ENCODE data around the gene HRCT1. TPM values are rescaled to one million over a fixed set of nuclear protein-coding genes. Genes with fewer than 3 reads are reported as not detected.

HRCT1 gene
- 2.4 and 2.6 TPM in 2 replicates for total RNA-seq

DNA sequence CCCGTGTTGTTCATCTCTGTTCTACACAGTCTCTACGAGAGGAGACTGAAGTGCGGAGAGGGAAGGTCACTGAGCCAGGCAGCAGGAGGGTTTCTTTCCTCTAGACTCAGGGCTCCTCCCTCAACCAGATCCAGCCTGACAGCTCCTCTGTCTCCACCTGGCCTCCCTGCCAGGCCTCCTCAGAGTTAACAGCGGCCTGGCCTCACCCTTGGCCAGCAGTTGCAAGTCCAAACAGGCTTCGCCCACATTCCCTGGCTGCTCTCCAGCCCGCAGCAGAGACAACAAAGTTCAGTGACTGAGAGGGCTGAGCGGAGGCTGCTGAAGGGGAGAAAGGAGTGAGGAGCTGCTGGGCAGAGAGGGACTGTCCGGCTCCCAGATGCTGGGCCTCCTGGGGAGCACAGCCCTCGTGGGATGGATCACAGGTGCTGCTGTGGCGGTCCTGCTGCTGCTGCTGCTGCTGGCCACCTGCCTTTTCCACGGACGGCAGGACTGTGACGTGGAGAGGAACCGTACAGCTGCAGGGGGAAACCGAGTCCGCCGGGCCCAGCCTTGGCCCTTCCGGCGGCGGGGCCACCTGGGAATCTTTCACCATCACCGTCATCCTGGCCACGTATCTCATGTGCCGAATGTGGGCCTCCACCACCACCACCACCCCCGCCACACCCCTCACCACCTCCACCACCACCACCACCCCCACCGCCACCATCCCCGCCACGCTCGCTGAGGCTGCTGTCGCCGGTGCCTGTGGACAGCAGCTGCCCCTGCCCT, at the start of gene HRCT1:
TSS of gene HRCT1 (plus strand) at position 291 of the 768 bp plus-strand sequence. CDS start at position 377, 86 bp downstream.

DNA sequence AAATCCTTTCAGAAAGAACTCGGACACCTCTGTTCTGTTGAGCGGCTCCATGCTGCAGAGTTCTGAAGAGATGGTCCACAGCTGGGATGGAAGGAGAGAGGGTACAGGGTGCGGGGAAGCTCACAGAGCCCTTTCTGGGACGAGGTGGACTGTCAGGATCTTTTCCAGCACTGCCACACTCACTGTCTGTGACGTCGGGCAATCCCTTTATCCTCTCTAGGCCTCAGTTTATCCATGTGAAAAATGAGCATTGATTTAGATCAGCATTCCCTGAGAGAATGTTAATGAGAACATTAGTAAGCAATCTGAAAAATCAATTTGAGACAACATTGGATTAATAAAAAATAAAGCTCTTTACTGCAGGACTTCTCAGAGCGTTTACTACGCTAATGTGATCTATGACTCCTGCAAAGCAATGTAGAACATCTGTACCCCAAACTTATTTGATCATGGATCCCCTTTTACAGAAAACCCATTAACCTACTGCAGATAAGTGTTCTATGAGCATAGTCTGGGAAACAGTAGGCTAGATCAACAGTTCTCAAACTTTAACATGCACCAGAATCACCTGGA, 35.6 kb upstream of the HRCT1 start, which contains the start of gene OR13J1:
TSS of gene OR13J1 (minus strand) at position 51 of the 573 bp plus-strand sequence. CDS start at position 51, 0 bp downstream.

DNA sequence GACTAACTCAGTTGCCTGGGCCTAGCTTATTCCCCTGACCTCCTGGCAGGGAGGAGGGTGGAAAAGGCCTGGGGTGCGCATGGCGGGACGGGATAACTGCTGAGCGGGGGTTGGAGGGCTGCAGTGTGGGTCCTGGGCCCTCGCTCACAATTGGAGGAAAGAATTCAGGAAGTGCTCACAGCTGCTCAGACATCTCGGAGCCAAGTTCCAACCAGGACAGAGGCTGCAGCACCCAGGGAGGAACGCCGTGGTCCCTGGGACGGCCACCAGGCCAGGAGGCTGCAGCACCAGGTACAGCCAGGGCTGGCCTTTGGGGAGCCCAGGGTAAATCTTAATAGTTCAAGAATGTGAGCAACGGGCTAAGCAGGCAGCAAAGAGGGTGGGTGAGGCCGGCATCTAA, 3.3 kb downstream of the HRCT1 start, which contains the start of gene SPAAR:
TSS of gene SPAAR (plus strand) at position 217 of the 400 bp plus-strand sequence. CDS start 974 bp downstream, outside the sequence.

Other genes with a start within 250 kb of the HRCT1 start
- gene RMRP, start 248.2 kb upstream of the HRCT1 start, total RNA-seq = 5,423 and 6,533 TPM in 2 replicates
- 17.2 and 26.8 TPM in 2 replicates for gene CCDC107, start 247.9 kb upstream of the HRCT1 start, total RNA-seq
- gene ARHGEF39, start 241.0 kb upstream of the HRCT1 start, total RNA-seq = 0.19 and 0.34 TPM in 2 replicates
- gene CA9, start 232.3 kb upstream of the HRCT1 start, total RNA-seq = 3.5 and 3.9 TPM in 2 replicates
- gene TPM2, start 216.3 kb upstream of the HRCT1 start, total RNA-seq = 721 and 812 TPM in 2 replicates
- gene TLN1, start 174.0 kb upstream of the HRCT1 start, total RNA-seq = 242 and 279 TPM in 2 replicates
- 51.6 and 54.9 TPM in 2 replicates for gene CREB3, start 173.5 kb upstream of the HRCT1 start, total RNA-seq
- 13.3 and 17.5 TPM in 2 replicates for gene GBA2, start 157.0 kb upstream of the HRCT1 start, total RNA-seq
- gene RGP1, start 156.9 kb upstream of the HRCT1 start, total RNA-seq = 13.4 and 16.3 TPM in 2 replicates
- gene MSMP, start 151.9 kb upstream of the HRCT1 start, total RNA-seq = not detected in 2 replicates
- 31.5 and 39.7 TPM in 2 replicates for gene NPR2, start 114.6 kb upstream of the HRCT1 start, total RNA-seq
- 1.4 TPM in 1 of 2 replicates, not detected in the other for gene SPAG8, start 93.9 kb upstream of the HRCT1 start, total RNA-seq
- 13.8 and 25.5 TPM in 2 replicates for gene HINT2, start 91.2 kb upstream of the HRCT1 start, total RNA-seq
- not detected in 2 replicates for gene FAM221B, start 77.5 kb upstream of the HRCT1 start, total RNA-seq
- 3.6 and 3.7 TPM in 2 replicates for gene TMEM8B, start 77.0 kb upstream of the HRCT1 start, total RNA-seq
- not detected in 2 replicates for gene OR13J1, start 35.8 kb upstream of the HRCT1 start, total RNA-seq
- gene SPAAR, start 3.3 kb downstream of the HRCT1 start, total RNA-seq = 1.2 and 2.5 TPM in 2 replicates
- not detected in 2 replicates for gene OR2S2, start 52.0 kb downstream of the HRCT1 start, total RNA-seq
- 24.3 and 29.1 TPM in 2 replicates for gene RECK, start 130.7 kb downstream of the HRCT1 start, total RNA-seq
- 28.6 and 31.3 TPM in 2 replicates for gene GLIPR2, start 230.5 kb downstream of the HRCT1 start, total RNA-seq

Data from cardiac ventricle fibroblast (primary cell).